ENCODE results near the gene GALNTL6. TPM values are rescaled to one million over a fixed set of nuclear protein-coding genes. Genes with fewer than 3 reads are reported as not detected.

GALNTL6 gene
- total and polyA plus RNA-seq, 2 donors from 2014 or later, result 0.60 TPM; not detected in 1

DNA sequence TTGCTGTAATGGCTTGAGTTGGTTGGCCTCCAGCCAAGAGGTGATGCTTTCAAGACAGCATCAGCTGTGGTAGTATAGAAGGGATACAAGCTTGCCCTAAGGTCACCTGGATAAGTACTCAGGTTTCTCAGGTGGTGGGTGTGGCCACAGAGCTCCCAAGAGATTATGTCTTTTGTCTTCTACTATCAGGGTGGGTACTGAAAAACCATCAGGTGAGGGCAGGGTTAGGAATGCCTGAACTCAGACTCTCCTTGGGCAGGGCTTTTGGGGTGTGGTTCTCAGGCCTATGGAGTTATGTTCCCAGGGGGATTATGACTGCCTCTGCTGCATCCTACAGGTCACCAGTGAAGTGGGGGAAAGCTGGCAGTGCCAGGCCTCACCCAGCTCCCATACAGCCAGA is 700.8 kb downstream of the GALNTL6 start:
- H3K9ac ChIP-seq (ENCODE audit: low read length in 3 of 3), result no peak overlapping the region
- TF ChIP-seq, protein P1, sequence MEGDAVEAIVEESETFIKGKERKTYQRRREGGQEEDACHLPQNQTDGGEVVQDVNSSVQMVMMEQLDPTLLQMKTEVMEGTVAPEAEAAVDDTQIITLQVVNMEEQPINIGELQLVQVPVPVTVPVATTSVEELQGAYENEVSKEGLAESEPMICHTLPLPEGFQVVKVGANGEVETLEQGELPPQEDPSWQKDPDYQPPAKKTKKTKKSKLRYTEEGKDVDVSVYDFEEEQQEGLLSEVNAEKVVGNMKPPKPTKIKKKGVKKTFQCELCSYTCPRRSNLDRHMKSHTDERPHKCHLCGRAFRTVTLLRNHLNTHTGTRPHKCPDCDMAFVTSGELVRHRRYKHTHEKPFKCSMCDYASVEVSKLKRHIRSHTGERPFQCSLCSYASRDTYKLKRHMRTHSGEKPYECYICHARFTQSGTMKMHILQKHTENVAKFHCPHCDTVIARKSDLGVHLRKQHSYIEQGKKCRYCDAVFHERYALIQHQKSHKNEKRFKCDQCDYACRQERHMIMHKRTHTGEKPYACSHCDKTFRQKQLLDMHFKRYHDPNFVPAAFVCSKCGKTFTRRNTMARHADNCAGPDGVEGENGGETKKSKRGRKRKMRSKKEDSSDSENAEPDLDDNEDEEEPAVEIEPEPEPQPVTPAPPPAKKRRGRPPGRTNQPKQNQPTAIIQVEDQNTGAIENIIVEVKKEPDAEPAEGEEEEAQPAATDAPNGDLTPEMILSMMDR (IDR thresholded peaks at IDR 0.05; ENCODE audit: borderline replicate concordance, extremely low read depth, insufficient read depth), result no peak
- no peaks in the 10 kb centered on the region for H3K4me1 ChIP-seq (ENCODE audit: control insufficient read depth in 2 of 3, insufficient read depth in 2 of 3, low read depth in 1 of 3, low read length in 3 of 3)
- H3K27ac ChIP-seq (ENCODE audit: low read depth in 2 of 2, low read length in 2 of 2), result no peak overlapping the region
- intact Hi-C loops (cut with DNase I), result no loop called here
- no peaks in the 10 kb centered on the region for H3K27me3 ChIP-seq (ENCODE audit: control insufficient read depth, insufficient read depth, low read length)
- DNase-seq, result no peak
- no peak for FAIRE-seq
- H3K9me3 ChIP-seq (ENCODE audit: control insufficient read depth in 2 of 3, insufficient read depth in 1 of 3, low read length in 3 of 3), result no peaks in the 10 kb centered on the region
- H3K4me3 ChIP-seq (ENCODE audit: low read length in 3 of 3), result no peak overlapping the region
- H3K36me3 ChIP-seq (ENCODE audit: control insufficient read depth in 2 of 3, insufficient read depth in 3 of 3, low read length in 3 of 3), result no peaks in the 10 kb centered on the region

DNA sequence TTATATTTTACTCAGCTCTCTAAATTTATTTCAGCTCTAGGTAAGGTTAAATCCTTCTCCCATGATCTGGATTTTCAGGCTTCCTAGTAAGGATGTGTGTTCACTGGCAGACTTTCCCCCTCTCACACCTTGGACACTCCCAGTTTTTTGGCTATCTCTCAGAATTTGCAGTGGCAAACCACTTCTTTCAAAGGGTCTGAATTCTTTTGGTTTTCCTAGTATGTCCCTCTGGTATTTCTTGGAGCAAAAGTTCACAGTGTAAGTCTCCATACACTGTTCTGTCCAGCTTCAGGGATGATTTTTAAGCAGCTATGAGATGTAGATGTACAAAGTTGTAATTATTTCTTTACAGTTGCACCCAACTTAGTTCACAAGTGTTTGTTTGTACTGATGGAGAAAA is 701.6 kb downstream of the GALNTL6 start:
- TF ChIP-seq, protein P1 (IDR thresholded peaks at IDR 0.05; ENCODE audit: borderline replicate concordance, extremely low read depth, insufficient read depth), result no peak
- no peak for DNase-seq
- FAIRE-seq, result no peak

DNA sequence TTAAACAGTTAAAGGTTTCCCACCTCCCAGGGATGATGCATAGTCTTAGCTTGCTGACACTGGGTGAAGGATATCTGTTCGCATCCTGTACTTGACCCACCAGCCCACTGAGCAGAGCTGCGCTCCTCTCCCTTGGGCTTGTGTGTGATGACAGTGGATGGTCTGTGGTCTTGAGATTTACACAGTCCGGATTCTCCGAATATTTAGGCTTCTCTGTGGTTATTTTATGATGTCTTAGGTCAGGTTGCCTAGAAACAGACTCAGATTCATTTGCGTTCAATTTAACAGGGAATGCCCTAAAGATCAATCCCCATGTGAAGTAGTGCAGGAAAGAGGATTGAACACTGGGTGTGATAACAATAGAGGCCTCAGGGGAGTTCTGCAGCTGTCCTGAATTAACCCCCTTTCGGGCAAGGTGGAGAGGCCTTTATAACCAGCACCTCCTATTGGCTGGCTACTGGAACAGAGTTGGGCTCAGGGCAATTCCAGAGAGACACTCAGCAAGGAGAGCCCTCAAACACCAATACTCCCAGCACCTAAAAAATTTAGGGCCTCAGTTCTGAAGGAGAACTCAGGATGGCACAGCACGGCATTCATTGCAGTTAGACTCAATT is 702.2 kb downstream of the GALNTL6 start:
- Histone ChIP-seq H3K27ac (ENCODE audit: low read depth in 2 of 2, low read length in 2 of 2) (no peak overlapping the region), H3K9me3 (ENCODE audit: control insufficient read depth in 2 of 3, insufficient read depth in 1 of 3, low read length in 3 of 3) (no peaks in the 10 kb centered on the region)
- FAIRE-seq, result no peak

More for the DNA sequence above, 701.6 kb downstream of the GALNTL6 start:
- no peaks in the 10 kb centered on the region for H3K4me1 ChIP-seq (ENCODE audit: control insufficient read depth in 2 of 3, insufficient read depth in 2 of 3, low read depth in 1 of 3, low read length in 3 of 3)
- H3K36me3 ChIP-seq (ENCODE audit: control insufficient read depth in 2 of 3, insufficient read depth in 3 of 3, low read length in 3 of 3), result no peaks in the 10 kb centered on the region
- intact Hi-C loops (cut with DNase I), result no loop called here
- no peak overlapping the region for H3K4me3 ChIP-seq (ENCODE audit: low read length in 3 of 3)
- no peak overlapping the region for H3K27ac ChIP-seq (ENCODE audit: low read depth in 2 of 2, low read length in 2 of 2)
- no peaks in the 10 kb centered on the region for H3K27me3 ChIP-seq (ENCODE audit: control insufficient read depth, insufficient read depth, low read length)
- H3K9ac ChIP-seq (ENCODE audit: low read length in 3 of 3), result no peak overlapping the region
- H3K9me3 ChIP-seq (ENCODE audit: control insufficient read depth in 2 of 3, insufficient read depth in 1 of 3, low read length in 3 of 3), result no peaks in the 10 kb centered on the region

More for the DNA sequence above, 702.2 kb downstream of the GALNTL6 start:
- TF ChIP-seq, protein P1 (IDR thresholded peaks at IDR 0.05; ENCODE audit: borderline replicate concordance, extremely low read depth, insufficient read depth), result no peak
- intact Hi-C loops (cut with DNase I), result no loop called here
- Histone ChIP-seq H3K4me1 (ENCODE audit: control insufficient read depth in 2 of 3, insufficient read depth in 2 of 3, low read depth in 1 of 3, low read length in 3 of 3) (no peaks in the 10 kb centered on the region), H3K36me3 (ENCODE audit: control insufficient read depth in 2 of 3, insufficient read depth in 3 of 3, low read length in 3 of 3) (no peaks in the 10 kb centered on the region), H3K9ac (ENCODE audit: low read length in 3 of 3) (no peak overlapping the region), H3K27me3 (ENCODE audit: control insufficient read depth, insufficient read depth, low read length) (no peaks in the 10 kb centered on the region), H3K4me3 (ENCODE audit: low read length in 3 of 3) (no peak overlapping the region)
- no peak for DNase-seq

Data from kidney (tissue), 14 donors.